ENCODE measurements around the gene NADK.
"Not testable (repeated sequence)": the region's sequence is repeated elsewhere in the genome, so short reads cannot be mapped to it uniquely, and the experiment has no call there.

NADK gene

GRCh38 chr1:1763657-1764621, 14.3 kb downstream of the NADK start:
- no peak for DNase-seq

GRCh38 chr1:1761504-1762376, 16.5 kb downstream of the NADK start:
- DNase-seq: no peak

- DNase-seq: no peak
Observed at GRCh38 chr1:1760715-1761114, 17.6 kb downstream of the NADK start.

- DNase-seq: no peak
Observed at GRCh38 chr1:1760345-1760650, 18.0 kb downstream of the NADK start.

DNA sequence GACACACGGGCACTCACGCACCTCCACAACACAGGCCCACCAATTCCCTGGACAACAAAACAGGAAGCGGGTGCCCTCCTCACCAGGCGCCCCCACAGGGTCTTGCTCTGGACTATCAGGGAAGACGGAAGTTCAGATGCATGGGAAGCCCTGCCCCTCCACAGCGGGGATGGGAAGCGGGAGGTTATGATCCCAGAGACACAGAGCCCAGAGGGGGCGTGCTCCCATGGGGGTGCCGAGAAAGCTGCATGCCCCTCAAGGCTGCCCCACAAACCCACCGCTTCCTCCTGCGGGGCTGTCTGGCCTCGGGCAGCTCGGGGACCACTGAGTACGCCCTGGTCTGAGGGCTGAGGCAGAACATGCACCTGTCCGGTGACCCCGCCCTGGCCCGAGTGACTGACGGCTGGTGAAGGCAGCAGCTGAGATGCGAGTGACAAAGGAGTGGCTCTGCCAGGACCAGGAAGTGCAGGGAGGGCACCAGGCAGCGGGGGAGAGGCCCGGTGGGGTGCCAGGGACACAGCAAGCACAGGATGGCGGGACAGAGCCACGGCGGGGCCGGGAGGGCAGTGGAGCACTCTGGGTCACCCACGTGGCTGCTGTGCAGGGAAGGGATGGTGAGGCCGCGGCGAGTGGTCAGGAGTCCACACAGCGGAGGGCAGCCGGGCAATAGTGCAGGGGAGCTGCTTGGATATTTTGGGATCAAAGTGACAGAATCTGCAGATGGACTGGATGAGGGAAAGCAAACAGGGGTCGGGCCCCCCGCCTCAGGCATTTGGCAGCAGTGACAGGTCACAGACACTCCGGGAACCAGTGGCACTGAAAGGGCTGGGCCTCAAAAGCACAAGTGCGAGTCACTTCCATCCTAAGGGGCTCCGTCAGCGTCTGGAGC, 18.6 kb downstream of the NADK start:
- no peak for DNase-seq

GRCh38 chr1:1758692-1759455, 19.4 kb downstream of the NADK start:
- DNase-seq: no peak

- no peak for DNase-seq
Observed at GRCh38 chr1:1758059-1758621, 20.1 kb downstream of the NADK start.

GRCh38 chr1:1757422-1758058, 20.7 kb downstream of the NADK start:
- no peak for DNase-seq

GRCh38 chr1:1756661-1757421, 21.4 kb downstream of the NADK start:
- DNase-seq: no peak

DNA sequence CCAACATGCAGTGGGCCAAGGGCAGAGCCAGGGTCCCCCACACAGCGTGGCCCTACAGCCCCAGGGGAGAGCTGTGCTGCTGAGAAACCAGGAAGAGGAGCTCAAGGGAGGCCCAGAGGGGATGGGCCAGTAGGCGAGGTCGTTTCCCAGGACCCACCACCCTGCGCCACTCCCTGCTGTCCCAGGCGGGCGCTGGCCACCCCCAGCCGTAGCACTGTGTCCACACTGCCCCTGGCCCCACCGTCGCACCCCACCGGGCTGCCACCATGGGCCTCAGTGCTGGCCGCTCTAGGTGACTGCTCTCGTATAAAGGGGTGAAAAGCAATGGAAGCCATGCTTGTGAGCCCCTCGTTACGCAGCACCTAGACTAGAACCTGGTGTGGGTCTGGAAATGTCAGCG, 22.4 kb downstream of the NADK start:
- DNase-seq: no peak

- no peak for DNase-seq
Observed at GRCh38 chr1:1755426-1755825, 22.8 kb downstream of the NADK start.

DNA sequence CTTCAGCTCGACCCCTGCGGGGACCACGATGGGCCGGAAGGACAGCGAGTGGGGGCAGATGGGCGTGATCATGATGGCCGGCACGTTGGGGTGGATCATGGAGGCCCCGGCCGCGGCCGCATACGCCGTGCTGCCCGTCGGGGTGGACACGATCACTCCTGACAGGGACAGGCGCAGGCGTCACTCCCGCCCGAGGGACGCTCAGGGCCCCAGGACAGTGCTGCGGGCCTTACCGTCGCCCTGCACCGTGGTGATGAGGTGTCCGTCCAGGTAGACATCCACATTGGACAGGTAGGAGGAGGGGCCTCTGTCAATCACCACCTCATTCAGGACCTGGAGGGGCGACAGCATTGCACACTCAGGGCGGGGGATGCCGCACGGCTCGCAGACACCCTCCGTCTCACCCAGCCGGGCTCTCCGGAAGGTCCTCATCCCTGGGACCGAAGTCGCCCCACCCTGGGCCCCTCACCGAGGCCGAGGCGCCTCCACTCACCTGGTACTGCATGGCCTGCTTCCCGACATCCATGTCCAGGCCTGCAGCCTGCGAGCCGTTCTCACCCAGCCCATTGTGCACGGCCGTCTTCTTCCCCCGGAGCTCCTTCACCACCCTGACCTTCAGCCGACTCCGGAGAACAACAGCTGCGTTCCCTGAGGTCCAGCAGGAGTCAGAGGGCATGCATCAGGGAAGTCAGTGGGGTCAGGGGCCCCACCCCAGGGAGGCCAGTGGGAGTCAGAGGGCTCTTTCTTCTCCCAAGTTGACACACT, 24.0 kb downstream of the NADK start:
- DNase-seq: no peak

- no peak for DNase-seq
Observed at GRCh38 chr1:1753607-1754005, 24.7 kb downstream of the NADK start.

DNA sequence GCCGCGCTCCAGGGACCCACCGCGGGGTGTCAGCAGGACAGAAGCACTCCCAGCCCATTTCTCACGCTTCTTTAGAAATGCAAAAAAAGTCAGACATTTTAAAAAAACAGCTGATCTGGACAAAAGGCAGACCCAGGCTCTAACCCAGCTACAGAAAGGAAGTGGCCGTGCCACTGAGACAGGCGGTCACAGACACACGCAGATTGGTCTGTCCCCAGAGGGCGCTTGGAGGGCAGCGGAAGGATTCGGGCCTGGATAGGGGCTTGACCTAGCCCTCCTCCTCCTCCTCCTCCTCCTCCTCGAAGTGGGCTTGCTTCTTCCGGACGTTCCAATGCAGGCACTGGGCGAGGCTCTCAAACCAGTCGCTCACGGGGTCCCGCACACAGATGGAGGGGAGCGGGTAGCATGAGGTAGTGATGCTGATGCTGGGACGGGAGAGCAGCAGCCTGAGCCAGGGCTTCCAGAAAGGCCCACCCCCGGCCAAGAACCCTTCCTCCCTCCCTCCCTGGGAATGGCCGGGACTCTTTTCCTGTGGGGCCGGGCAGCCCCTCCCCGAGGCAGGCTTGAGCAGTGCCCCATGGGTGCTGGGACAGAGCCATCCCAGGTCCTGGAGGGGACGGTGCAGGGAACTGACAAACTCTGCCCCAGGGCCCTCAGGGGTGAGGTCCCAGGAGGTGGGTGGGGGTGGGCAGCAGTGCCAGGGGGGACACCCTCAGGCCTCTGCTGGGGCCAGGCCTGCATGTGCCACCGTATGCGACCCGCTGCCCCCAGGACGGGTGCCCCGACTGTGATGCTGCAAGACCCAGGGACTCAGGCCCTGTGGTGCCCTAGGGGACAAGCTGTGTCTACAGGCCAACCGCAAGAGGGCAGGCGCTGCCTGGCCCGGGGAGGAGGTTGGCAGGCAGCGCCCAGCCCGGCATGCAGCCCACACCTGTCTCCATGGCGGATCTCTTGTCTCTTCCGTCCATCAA, 25.3 kb downstream of the NADK start:
- no peak for DNase-seq

DNA sequence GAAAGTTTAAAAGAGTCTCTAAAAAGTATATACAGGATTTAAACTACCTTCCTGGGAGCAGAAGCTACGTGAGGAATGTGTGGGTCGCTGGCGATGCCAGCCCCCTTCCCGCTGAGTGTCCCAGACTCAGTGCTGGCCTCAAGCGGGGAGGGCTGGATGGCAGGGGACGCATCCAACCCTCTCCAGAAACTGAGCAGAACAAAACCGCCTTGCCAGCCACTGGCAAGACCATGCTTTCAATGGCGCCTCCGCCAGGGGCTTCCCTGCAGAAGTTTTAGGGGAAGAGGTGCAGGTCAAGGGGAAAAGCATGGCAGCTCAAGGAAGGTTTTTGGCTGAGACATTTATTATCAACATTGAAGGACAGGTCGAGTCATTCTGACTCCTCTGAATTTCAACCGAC, 26.1 kb downstream of the NADK start:
- DNase-seq: no peak

DNA sequence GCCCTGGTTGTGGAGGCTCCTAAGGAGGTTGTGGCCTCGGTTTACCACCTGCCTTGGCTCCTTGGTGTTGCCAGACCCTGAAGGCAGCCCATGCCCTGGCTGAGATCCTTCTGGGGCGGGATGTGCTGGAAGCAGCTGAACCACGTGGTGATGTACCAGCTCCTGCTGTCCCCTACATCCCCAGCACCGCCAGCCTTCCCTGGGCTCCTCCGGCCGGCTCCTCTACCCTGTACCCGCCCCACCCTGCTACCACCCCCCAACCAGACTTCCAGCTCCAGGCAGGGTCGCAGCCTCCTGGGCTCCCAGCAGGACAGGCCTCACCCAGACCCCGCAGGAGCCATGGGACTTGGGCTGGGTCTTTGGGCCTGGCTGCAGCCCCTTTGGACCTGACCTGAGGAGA, 28.3 kb downstream of the NADK start:
- DNase-seq: not testable (repeated sequence)

GRCh38 chr1:1748686-1749321, 29.5 kb downstream of the NADK start:
- no peak for DNase-seq

GRCh38 chr1:1746566-1746909, 31.7 kb downstream of the NADK start:
- not testable (repeated sequence) for DNase-seq

Data from activated CD8-positive, alpha-beta memory T cell treated with anti-CD3 and anti-CD28 coated beads, Interleukin-2, amount 50 U/mL, for 4 hours (primary cell).